ENCODE results near the gene DPYD. TPM values are rescaled to one million over a fixed set of nuclear protein-coding genes. Genes with fewer than 3 reads are reported as not detected.

DPYD gene
- total RNA-seq, 2 donors from 2014 or later, result 52.3 to 53.6 TPM

DNA sequence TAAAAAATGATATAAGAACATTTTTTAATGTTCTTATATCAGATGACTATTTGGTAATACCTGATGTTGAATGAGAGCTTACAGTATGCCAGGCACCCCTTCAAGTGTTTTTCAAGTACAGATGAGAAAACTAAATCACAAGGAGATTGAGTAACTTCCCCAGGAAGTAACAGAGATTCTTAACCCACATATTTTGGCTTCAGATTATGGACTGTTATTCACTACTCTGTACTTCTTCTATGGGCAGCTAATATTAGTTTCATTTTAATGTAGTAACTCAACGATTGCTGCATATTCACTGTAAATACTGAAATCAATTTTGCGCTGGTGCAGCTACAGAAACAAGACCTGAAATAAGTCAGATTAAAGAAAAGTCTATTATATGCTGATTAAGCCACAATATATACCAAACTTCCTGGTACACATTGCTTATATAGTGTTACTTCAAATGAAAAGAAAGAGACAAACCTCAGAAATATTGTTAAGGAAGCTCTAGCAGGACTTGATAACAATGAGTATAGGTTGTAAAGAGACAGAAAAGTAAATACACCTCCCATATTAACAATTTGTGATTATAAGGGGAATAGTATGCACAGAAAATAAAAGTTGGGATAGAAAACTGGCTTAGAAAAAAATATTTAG, 19.7 kb downstream of the DPYD start:
- Mint-ChIP-seq H3K27me3 (no peaks in the 10 kb centered on the region), H3K4me3 (peak overlapping the region; percentile 67), H3K27ac (no peak overlapping the region), H3K36me3 (ENCODE audit: low read depth) (peaks cover 7% of the 10 kb centered on the region), H3K4me1 (peaks cover 31% of the 10 kb centered on the region)
- peak; percentile 48 for ATAC-seq
- no peak for DNase-seq
- peaks cover 3% of the 10 kb centered on the region for H3K9me3 ChIP-seq (ENCODE audit: control insufficient read depth, low read length, poor library complexity, severe bottlenecking)

DNA sequence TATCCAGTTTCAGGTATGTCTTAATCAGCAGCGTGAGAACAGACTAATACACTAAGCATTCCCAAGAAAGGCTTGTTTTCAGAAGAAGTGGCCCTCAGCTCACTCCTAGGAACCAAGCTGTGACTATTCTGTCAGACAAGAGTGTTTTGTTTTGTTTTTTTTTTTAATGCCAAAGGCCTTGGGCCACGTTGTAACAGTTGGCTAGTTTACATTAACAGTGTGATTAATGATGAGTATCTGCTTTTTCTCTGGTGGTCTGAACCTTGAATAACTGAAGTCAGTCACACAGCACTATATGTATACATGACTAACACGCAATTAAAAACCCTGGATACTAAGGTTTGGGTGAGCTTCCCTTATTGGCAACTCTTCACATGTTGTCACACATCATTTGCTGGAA, 21.9 kb downstream of the DPYD start:
- ATAC-seq (no peak), DNase-seq (no peak)
- Mint-ChIP-seq H3K27ac (no peak overlapping the region), H3K27me3 (no peaks in the 10 kb centered on the region), H3K4me1 (peaks cover 36% of the 10 kb centered on the region), H3K4me3 (no peak overlapping the region), H3K36me3 (ENCODE audit: low read depth) (peaks cover 7% of the 10 kb centered on the region)
- peaks cover 3% of the 10 kb centered on the region for H3K9me3 ChIP-seq (ENCODE audit: control insufficient read depth, low read length, poor library complexity, severe bottlenecking)

DNA sequence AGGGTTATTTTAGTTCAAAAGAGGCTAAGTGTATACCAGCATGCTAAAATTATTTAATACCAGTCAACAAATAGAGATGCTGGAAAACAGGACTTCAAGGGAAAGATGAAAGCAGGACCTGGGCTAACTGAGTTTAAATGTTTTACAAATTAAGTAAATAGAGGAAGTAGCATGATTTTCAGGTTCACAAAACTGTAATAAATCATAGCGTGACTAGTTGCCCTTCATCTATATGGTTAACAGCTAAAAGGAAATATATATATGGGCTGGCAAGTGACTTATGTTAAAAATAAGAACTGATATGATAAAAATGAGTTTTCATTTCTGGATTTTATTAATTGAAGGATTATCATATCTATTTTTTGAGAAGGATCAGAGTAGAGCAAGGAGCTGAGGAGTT, 25.6 kb downstream of the DPYD start:
- no peak for ATAC-seq
- Mint-ChIP-seq H3K27ac (no peak overlapping the region), H3K36me3 (ENCODE audit: low read depth) (peaks cover 4% of the 10 kb centered on the region), H3K4me1 (peaks cover 21% of the 10 kb centered on the region), H3K4me3 (no peak overlapping the region), H3K27me3 (no peaks in the 10 kb centered on the region)
- peaks cover 3% of the 10 kb centered on the region for H3K9me3 ChIP-seq (ENCODE audit: control insufficient read depth, low read length, poor library complexity, severe bottlenecking)
- DNase-seq, result no peak

DNA sequence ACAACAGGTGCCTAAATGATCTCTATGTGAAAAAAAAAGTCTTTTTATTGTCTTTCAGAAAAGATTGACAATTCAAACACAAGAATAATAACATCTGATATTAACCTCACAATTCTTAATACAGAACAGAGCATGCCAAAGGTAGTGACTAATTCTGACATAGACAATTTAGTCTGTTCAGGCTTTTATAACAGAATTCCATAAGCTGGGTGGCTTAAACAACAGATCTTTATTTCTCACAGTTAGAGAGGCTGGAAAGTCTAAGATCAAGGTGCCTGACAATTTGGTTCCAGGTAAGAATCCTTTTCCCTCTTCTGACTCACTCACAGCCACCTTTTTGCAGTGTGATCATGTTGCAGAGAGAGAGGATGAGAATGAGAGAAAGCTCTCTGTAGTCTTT, 27.0 kb downstream of the DPYD start:
- no peak overlapping the region for H3K27ac Mint-ChIP-seq
- H3K36me3 Mint-ChIP-seq (ENCODE audit: low read depth), result peaks cover 4% of the 10 kb centered on the region
- H3K9me3 ChIP-seq (ENCODE audit: control insufficient read depth, low read length, poor library complexity, severe bottlenecking), result peaks cover 3% of the 10 kb centered on the region
- peaks cover 21% of the 10 kb centered on the region for H3K4me1 Mint-ChIP-seq
- no peak overlapping the region for H3K4me3 Mint-ChIP-seq
- no peak for DNase-seq
- H3K27me3 Mint-ChIP-seq, result no peaks in the 10 kb centered on the region
- no peak for ATAC-seq

DNA sequence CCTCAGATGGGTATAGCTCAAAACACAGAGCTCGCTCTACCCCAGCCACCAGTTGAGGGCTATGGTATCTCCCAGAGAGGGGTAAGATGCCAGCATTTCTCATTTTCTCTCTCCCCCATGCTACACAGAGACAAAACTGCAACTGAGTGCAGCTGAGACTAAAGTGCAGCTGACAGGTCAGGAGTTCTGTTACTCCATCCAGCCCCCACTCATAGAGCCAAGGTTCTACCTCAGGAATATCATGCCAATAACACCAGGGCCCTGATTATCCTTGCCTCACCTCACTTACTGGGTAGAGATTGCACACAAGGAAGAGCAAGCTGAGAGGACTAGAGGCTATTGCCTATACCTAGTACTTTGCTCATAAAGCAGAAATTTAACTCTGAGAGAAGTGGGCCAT, 34.6 kb downstream of the DPYD start:
- no peak overlapping the region for H3K27ac Mint-ChIP-seq
- H3K36me3 Mint-ChIP-seq (ENCODE audit: low read depth), result peaks cover 2% of the 10 kb centered on the region
- no peaks in the 10 kb centered on the region for H3K27me3 Mint-ChIP-seq
- no peak for ATAC-seq
- DNase-seq, result no peak
- peaks cover 4% of the 10 kb centered on the region for H3K9me3 ChIP-seq (ENCODE audit: control insufficient read depth, low read length, poor library complexity, severe bottlenecking)
- no peak overlapping the region for H3K4me3 Mint-ChIP-seq
- H3K4me1 Mint-ChIP-seq, result peaks cover 16% of the 10 kb centered on the region

DNA sequence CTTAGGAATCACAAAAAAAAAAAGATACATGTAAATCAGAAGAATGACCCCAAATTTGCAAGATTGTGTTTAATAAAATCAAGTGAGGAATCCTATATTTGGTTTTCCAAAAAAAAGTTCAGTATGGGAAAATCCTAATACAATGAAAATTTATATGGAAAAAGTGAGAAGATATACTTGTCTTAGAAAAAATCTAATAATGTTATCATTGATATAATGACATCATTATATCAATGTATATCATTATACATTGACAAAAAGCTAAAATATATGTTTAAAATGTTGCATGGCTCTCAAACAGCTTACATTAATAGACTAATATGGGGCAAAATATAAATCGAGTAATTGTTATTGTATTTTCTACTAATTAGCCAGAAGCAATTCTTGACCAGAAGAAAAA, 37.0 kb downstream of the DPYD start:
- H3K27me3 Mint-ChIP-seq, result no peaks in the 10 kb centered on the region
- H3K4me1 Mint-ChIP-seq, result peaks cover 18% of the 10 kb centered on the region
- no peak overlapping the region for H3K4me3 Mint-ChIP-seq
- H3K9me3 ChIP-seq (ENCODE audit: control insufficient read depth, low read length, poor library complexity, severe bottlenecking), result peaks cover 2% of the 10 kb centered on the region
- peak overlapping the region; percentile 32 for H3K27ac Mint-ChIP-seq
- no peak for ATAC-seq
- DNase-seq, result no peak
- H3K36me3 Mint-ChIP-seq (ENCODE audit: low read depth), result peaks cover 4% of the 10 kb centered on the region

DNA sequence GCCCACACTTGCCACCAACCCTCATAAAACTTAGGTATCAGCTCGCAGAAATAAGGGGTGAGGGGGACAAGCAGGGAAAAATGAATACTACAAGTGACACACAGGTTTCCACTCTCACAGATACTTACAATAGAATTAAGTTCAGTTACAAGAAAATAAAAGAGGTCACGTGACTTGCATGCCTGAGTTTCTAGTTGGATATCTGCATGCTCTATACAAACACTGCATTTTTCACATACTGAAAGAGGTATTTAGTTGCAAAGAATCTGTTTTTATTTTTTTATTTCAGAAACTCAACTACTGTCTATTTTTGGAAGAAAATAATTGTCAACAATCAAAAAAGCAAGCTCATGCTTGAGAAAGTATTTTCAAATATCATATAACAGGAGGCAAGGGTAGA, 43.5 kb downstream of the DPYD start:
- DNase-seq (no peak), ATAC-seq (no peak)
- H3K9me3 ChIP-seq (ENCODE audit: control insufficient read depth, low read length, poor library complexity, severe bottlenecking), result no peaks in the 10 kb centered on the region
- Mint-ChIP-seq H3K27ac (peak overlapping the region; percentile 24), H3K36me3 (ENCODE audit: low read depth) (peaks cover 7% of the 10 kb centered on the region), H3K27me3 (no peaks in the 10 kb centered on the region), H3K4me1 (peaks cover 11% of the 10 kb centered on the region), H3K4me3 (no peak overlapping the region)

DNA sequence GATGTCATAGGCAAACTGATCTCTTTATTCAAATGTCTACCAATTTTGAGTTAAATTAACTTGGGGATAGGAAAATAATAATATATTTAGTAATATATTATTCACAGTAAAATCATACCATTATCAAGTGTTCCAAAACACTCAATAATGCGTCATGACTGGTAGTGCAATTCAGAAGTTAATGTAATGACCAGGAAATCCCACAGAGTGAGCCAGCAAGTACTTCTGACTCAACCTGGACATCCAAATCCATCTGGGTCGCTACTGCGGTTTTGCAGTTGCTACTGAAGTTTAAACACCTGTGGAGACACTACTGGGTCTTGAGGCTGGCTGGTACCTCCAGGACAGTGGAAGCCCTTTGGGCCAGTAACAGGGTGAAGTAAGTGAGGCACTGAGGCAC, 44.8 kb downstream of the DPYD start:
- ATAC-seq, result no peak
- peaks cover 7% of the 10 kb centered on the region for H3K36me3 Mint-ChIP-seq (ENCODE audit: low read depth)
- no peak overlapping the region for H3K27ac Mint-ChIP-seq
- H3K4me1 Mint-ChIP-seq, result peaks cover 11% of the 10 kb centered on the region
- no peak for DNase-seq
- H3K27me3 Mint-ChIP-seq, result no peaks in the 10 kb centered on the region
- H3K4me3 Mint-ChIP-seq, result no peak overlapping the region
- H3K9me3 ChIP-seq (ENCODE audit: control insufficient read depth, low read length, poor library complexity, severe bottlenecking), result no peaks in the 10 kb centered on the region

DNA sequence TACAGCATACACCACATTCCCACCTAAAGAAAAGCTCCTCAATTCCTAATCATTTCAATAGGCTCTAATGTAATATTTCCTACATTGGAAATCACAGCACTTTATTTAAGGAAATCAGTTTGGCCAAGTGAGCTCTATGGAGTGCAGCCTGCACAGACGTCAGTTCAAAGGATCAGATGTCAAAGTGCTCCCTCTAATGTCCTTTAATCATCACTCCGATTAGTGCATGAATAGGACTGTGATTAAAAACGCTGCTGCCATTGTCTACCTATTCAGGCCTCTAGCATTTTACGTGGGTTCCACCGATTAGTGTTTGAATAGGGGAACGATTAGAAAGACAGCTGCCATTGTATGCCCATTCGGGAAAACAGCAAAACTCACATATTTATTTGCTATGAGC, 50.2 kb downstream of the DPYD start:
- H3K9me3 ChIP-seq (ENCODE audit: control insufficient read depth, low read length, poor library complexity, severe bottlenecking), result no peaks in the 10 kb centered on the region
- Mint-ChIP-seq H3K36me3 (ENCODE audit: low read depth) (peaks cover 2% of the 10 kb centered on the region), H3K27me3 (no peaks in the 10 kb centered on the region), H3K27ac (no peak overlapping the region), H3K4me3 (no peak overlapping the region), H3K4me1 (peaks cover 10% of the 10 kb centered on the region)
- DNase-seq, result no peak
- no peak for ATAC-seq

DNA sequence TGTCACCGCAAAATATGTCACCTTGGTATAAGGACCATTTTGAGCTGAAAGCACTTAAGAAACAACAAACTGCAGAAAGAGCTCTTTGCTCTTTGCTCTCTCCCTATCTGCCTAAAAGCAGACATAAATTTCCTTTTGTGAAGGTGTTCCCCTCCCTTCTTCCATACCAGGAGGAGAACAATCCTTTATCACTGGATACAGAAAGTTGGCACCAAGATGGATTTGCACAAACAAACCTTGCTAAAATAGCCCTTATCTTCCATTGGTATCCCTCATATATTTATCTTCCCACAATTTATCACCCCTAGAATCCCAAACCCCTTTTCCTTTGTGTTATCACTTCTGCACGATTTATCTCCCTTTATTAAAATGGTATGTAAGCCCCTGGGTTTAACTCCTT, 51.4 kb downstream of the DPYD start:
- H3K27me3 Mint-ChIP-seq, result no peaks in the 10 kb centered on the region
- H3K9me3 ChIP-seq (ENCODE audit: control insufficient read depth, low read length, poor library complexity, severe bottlenecking), result no peaks in the 10 kb centered on the region
- no peak overlapping the region for H3K27ac Mint-ChIP-seq
- DNase-seq, result no peak
- H3K4me3 Mint-ChIP-seq, result no peak overlapping the region
- no peak for ATAC-seq
- peaks cover 2% of the 10 kb centered on the region for H3K36me3 Mint-ChIP-seq (ENCODE audit: low read depth)
- peaks cover 12% of the 10 kb centered on the region for H3K4me1 Mint-ChIP-seq

DNA sequence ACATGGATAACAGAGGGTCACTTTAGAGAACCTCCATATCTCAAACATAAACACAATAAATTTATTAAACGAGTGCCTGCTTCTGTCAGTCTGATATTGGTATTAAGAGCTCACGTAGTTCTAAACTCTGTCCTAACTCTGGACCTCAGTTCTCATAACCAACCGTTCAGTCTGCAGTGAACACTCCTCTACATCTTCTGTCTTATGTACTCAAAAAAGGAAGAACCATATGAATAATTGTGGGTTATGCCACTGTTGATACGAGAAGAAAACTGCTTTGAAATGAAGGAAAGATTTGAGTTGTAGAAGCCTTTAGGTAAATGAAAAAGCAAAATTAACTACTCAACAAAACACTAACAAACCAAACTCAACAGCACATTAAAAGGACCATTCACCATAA, 53.7 kb downstream of the DPYD start:
- Mint-ChIP-seq H3K4me1 (peaks cover 18% of the 10 kb centered on the region), H3K36me3 (ENCODE audit: low read depth) (peaks cover 2% of the 10 kb centered on the region), H3K27ac (no peak overlapping the region), H3K4me3 (no peak overlapping the region), H3K27me3 (no peaks in the 10 kb centered on the region)
- no peak for ATAC-seq
- no peaks in the 10 kb centered on the region for H3K9me3 ChIP-seq (ENCODE audit: control insufficient read depth, low read length, poor library complexity, severe bottlenecking)
- no peak for DNase-seq

DNA sequence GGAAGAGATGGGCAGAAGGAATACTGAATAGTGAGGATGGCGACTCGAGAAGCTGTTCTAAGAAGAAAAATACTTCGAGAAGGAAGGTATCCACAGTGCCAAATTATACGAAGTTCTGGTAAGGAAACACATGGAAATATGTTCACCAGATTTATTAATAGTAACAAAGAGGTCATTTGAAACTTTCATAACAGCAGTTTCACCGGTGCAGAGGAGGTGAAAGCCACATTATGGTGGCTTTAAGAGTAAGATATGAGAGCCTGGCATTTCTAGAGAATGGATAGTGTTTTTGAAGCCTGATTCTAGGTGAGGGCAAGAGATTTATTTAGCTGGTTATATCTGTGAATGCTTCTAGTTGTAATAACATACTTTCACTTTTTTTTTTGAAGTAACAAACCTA, 56.2 kb downstream of the DPYD start:
- H3K27me3 Mint-ChIP-seq, result no peaks in the 10 kb centered on the region
- no peak overlapping the region for H3K4me3 Mint-ChIP-seq
- no peaks in the 10 kb centered on the region for H3K9me3 ChIP-seq (ENCODE audit: control insufficient read depth, low read length, poor library complexity, severe bottlenecking)
- peaks cover 2% of the 10 kb centered on the region for H3K36me3 Mint-ChIP-seq (ENCODE audit: low read depth)
- DNase-seq (no peak), ATAC-seq (no peak)
- peak overlapping the region; percentile 17 for H3K27ac Mint-ChIP-seq
- peaks cover 18% of the 10 kb centered on the region for H3K4me1 Mint-ChIP-seq

DNA sequence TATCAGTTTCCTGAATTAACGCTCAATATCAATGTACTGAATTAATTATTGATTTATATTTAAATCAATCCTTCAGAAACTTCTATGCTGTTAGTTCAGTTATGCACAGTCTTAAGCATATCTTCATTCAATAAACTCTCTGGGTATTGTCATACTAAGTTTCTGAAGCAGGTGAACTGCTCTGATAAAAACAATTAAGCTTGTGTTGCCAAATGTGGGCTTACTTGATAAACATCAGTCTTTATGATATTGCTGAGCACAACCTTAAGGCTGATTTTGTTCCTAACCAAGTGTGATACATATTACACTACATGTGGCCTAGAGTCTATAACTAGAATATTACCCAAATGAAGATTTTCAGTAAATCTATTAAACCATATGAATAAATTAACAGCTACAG, 67.6 kb downstream of the DPYD start:
- no peak overlapping the region for H3K27ac Mint-ChIP-seq
- H3K4me1 Mint-ChIP-seq, result peaks cover 16% of the 10 kb centered on the region
- no peaks in the 10 kb centered on the region for H3K27me3 Mint-ChIP-seq
- H3K9me3 ChIP-seq (ENCODE audit: control insufficient read depth, low read length, poor library complexity, severe bottlenecking), result no peaks in the 10 kb centered on the region
- no peak overlapping the region for H3K4me3 Mint-ChIP-seq
- DNase-seq (no peak), ATAC-seq (no peak)
- H3K36me3 Mint-ChIP-seq (ENCODE audit: low read depth), result peaks cover 11% of the 10 kb centered on the region
